Astrocyte (in vitro differentiated cells and primary cell): ENCODE data around the gene RAB6C. TPM values are rescaled to one million over a fixed set of nuclear protein-coding genes. Genes with fewer than 3 reads are reported as not detected.
"Not testable (repeated sequence)": the region's sequence is repeated elsewhere in the genome, so short reads cannot be mapped to it uniquely, and the experiment has no call there.

Experiments
- DNase-seq: peaks from one replicate; pipeline ENCODE4 v3.0.0-alpha.2; 2010; ENCODE audit warnings: low read depth
- FAIRE-seq: peaks from 2 replicates; lab custom pipeline; 2011; peaks lifted over from hg19 to GRCh38; lab: Jason Lieb, UNC
- H2AFZ ChIP-seq: 2 replicates; pipeline ENCODE4 v1.6.0; 2012; ENCODE audit warnings: low read depth, low read length, inconsistent platforms
- H3K27ac ChIP-seq: 2 replicates; pipeline ENCODE4 v1.5.1; 2011; ENCODE audit warnings: low read depth, low read length, inconsistent platforms
- H3K27me3 ChIP-seq: 2 replicates; pipeline ENCODE4 v1.6.0; 2011; ENCODE audit warnings: low read length, inconsistent platforms; ENCODE audit not compliant: insufficient read depth
- H3K36me3 ChIP-seq: 2 replicates; pipeline ENCODE4 v1.5.1; 2011; ENCODE audit warnings: low read length, inconsistent platforms; ENCODE audit not compliant: insufficient read depth
- H3K4me1 ChIP-seq: 2 replicates; pipeline ENCODE4 v1.5.1; 2011; ENCODE audit warnings: low read length, inconsistent platforms; ENCODE audit not compliant: insufficient read depth
- H3K4me2 ChIP-seq: 2 replicates; pipeline ENCODE4 v1.6.0; 2012; ENCODE audit warnings: low read length, inconsistent platforms
- H3K4me3 ChIP-seq: 2 replicates; pipeline ENCODE4 v1.5.1; 2011; ENCODE audit warnings: low read depth, mild to moderate bottlenecking, low read length, inconsistent platforms; ENCODE audit not compliant: insufficient read depth
- H3K79me2 ChIP-seq: 2 replicates; pipeline ENCODE4 v1.6.0; 2012; ENCODE audit warnings: mild to moderate bottlenecking, low read length, inconsistent platforms; ENCODE audit not compliant: insufficient read depth
- H3K9ac ChIP-seq: 2 replicates; pipeline ENCODE4 v1.6.0; 2012; ENCODE audit warnings: mild to moderate bottlenecking, low read length, inconsistent platforms
- H3K9me3 ChIP-seq: 2 replicates; pipeline ENCODE4 v1.5.1; 2012; ENCODE audit warnings: low read depth, mild to moderate bottlenecking, low read length, inconsistent platforms; ENCODE audit not compliant: insufficient read depth
- H4K20me1 ChIP-seq: 2 replicates; pipeline ENCODE4 v1.6.0; 2012; ENCODE audit warnings: low read length, inconsistent platforms; ENCODE audit not compliant: insufficient read depth
- H3K27ac Mint-ChIP-seq: one replicate; pipeline ENCODE4 v1.8.0; 2021; ENCODE audit warnings: mild to moderate bottlenecking, mixed read lengths; ENCODE audit not compliant: unreplicated experiment
- H3K27me3 Mint-ChIP-seq: one replicate; pipeline ENCODE4 v1.8.0; 2021; ENCODE audit warnings: low read depth, mixed read lengths; ENCODE audit not compliant: unreplicated experiment
- H3K36me3 Mint-ChIP-seq: one replicate; pipeline ENCODE4 v1.8.0; 2021; ENCODE audit warnings: low read depth, mixed read lengths; ENCODE audit not compliant: unreplicated experiment
- H3K4me1 Mint-ChIP-seq: one replicate; pipeline ENCODE4 v1.8.0; 2021; ENCODE audit warnings: low read depth, mixed read lengths; ENCODE audit not compliant: unreplicated experiment
- H3K4me3 Mint-ChIP-seq: one replicate; pipeline ENCODE4 v1.8.0; 2021; ENCODE audit warnings: mild to moderate bottlenecking, moderate library complexity, mixed read lengths; ENCODE audit not compliant: unreplicated experiment
- H3K9me3 Mint-ChIP-seq: one replicate; pipeline ENCODE4 v1.8.0; 2021; ENCODE audit warnings: mild to moderate bottlenecking, mixed read lengths; ENCODE audit not compliant: unreplicated experiment
- EZH2 ChIP-seq: IDR thresholded peaks from 2 replicates; pipeline ENCODE4 v1.6.1; 2012; ENCODE audit warnings: mild to moderate bottlenecking, low read length, inconsistent platforms; ENCODE audit not compliant: insufficient read depth
- total RNA-seq: library from RNA; stranded (reverse); gene quantifications from 2 replicates; pipeline ENCODE4 v1.2.1, GENCODE V29; 2021
- TF ChIP-seq, protein P1 (sequence below): IDR thresholded peaks from 2 replicates; pipeline ENCODE4 v1.5.1; 2011; ENCODE audit warnings: low read depth, mild to moderate bottlenecking, inconsistent platforms, low read length, moderate library complexity; ENCODE audit not compliant: insufficient read depth

RAB6C gene
- total RNA-seq, 1 donor from 2014 or later, result 0.09 TPM

GRCh38 chr2:129984426-129984825 lies 5.0 kb downstream of the RAB6C start:
- no peak overlapping the region for H3K27ac ChIP-seq
- Mint-ChIP-seq H3K36me3 (no peaks in the 10 kb centered on the region), H3K4me1 (no peaks in the 10 kb centered on the region), H3K27ac (no peak overlapping the region), H3K27me3 (peaks cover 28% of the 10 kb centered on the region), H3K4me3 (no peak overlapping the region), H3K9me3 (peaks cover 4% of the 10 kb centered on the region)
- H3K9me3 ChIP-seq, result no peaks in the 10 kb centered on the region
- H3K4me1 ChIP-seq, result no peaks in the 10 kb centered on the region
- H3K79me2 ChIP-seq, result no peaks in the 10 kb centered on the region
- no peaks in the 10 kb centered on the region for H3K36me3 ChIP-seq
- no peak overlapping the region for H2AFZ ChIP-seq
- no peaks in the 10 kb centered on the region for H3K27me3 ChIP-seq
- TF ChIP-seq EZH2, result no peak
- TF ChIP-seq, protein P1, sequence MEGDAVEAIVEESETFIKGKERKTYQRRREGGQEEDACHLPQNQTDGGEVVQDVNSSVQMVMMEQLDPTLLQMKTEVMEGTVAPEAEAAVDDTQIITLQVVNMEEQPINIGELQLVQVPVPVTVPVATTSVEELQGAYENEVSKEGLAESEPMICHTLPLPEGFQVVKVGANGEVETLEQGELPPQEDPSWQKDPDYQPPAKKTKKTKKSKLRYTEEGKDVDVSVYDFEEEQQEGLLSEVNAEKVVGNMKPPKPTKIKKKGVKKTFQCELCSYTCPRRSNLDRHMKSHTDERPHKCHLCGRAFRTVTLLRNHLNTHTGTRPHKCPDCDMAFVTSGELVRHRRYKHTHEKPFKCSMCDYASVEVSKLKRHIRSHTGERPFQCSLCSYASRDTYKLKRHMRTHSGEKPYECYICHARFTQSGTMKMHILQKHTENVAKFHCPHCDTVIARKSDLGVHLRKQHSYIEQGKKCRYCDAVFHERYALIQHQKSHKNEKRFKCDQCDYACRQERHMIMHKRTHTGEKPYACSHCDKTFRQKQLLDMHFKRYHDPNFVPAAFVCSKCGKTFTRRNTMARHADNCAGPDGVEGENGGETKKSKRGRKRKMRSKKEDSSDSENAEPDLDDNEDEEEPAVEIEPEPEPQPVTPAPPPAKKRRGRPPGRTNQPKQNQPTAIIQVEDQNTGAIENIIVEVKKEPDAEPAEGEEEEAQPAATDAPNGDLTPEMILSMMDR, result no peak
- no peak overlapping the region for H3K9ac ChIP-seq
- DNase-seq, result no peak
- H4K20me1 ChIP-seq, result no peaks in the 10 kb centered on the region
- H3K4me2 ChIP-seq, result no peak overlapping the region
- FAIRE-seq, result no peak
- H3K4me3 ChIP-seq, result no peak overlapping the region

GRCh38 chr2:129992415-129993006 lies 13.0 kb downstream of the RAB6C start:
- H3K4me3 ChIP-seq, H3K4me3 Mint-ChIP-seq, H3K4me1 Mint-ChIP-seq: not testable (repeated sequence)

DNA sequence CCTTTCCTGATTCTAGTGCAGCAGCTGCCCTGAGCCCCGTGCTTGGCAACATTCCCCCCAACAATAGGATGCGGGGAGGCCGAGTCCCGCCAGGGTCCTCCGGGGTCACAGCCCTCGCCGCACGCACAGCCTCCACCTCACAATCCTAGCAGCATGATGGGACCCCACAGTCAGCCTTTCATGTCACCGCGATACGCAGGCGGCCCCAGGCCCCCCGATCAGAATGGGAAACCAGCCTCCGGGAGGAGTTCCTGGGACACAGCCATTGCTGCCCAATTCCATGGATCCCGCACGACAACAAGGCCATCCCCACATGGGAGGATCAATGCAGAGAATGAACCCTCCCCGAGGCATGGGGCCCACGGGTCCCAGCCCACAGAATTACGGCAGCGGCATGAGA lies 13.7 kb downstream of the RAB6C start:
- not testable (repeated sequence) for H3K4me3 Mint-ChIP-seq, H3K4me2 ChIP-seq, H2AFZ ChIP-seq, H3K9me3 ChIP-seq, H3K4me3 ChIP-seq, H4K20me1 ChIP-seq, H3K27ac Mint-ChIP-seq, H3K36me3 ChIP-seq, H3K4me1 Mint-ChIP-seq, FAIRE-seq, H3K27me3 ChIP-seq, H3K36me3 Mint-ChIP-seq, DNase-seq, H3K4me1 ChIP-seq, H3K27ac ChIP-seq, H3K9ac ChIP-seq, H3K79me2 ChIP-seq, H3K9me3 Mint-ChIP-seq
- H3K27me3 Mint-ChIP-seq, result peaks cover 51% of the 10 kb centered on the region

More at GRCh38 chr2:129992415-129993006, 13.0 kb downstream of the RAB6C start:
- not testable (repeated sequence) for FAIRE-seq, H3K36me3 ChIP-seq, H3K27me3 ChIP-seq, H3K4me1 ChIP-seq, H4K20me1 ChIP-seq, H2AFZ ChIP-seq, H3K9ac ChIP-seq, H3K9me3 Mint-ChIP-seq, H3K36me3 Mint-ChIP-seq, H3K27ac ChIP-seq, H3K79me2 ChIP-seq, H3K27ac Mint-ChIP-seq, H3K9me3 ChIP-seq, DNase-seq, H3K4me2 ChIP-seq
- peaks cover 50% of the 10 kb centered on the region for H3K27me3 Mint-ChIP-seq

DNA sequence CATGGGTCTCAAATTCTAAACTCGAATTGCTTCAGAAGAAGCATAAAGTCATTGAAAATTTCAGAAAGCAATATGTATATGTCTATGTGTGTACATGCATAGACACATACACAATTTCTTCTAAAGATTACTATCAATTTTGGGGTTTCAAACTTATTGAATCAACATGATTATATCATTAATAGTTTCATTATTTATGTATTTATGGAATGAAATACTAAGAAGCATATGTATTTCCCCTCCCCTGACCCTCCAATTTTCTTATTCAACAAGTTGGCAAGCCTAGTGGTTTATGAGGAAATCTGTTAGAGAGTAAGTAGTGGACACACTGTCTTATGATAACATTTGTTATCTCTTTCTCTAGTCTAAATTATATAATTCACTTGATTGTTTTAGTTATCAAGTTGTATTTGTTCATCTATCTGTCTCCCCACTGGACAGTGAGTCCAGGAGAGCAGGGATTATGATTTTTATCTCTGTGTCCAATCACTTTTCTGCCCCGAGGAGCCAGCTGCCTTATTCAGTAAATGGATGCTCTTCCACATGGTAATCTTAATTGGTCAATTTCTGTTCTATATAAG lies 17.3 kb downstream of the RAB6C start:
- not testable (repeated sequence) for H3K9me3 Mint-ChIP-seq, H3K79me2 ChIP-seq, H2AFZ ChIP-seq, H3K4me2 ChIP-seq, H3K27me3 ChIP-seq, H3K4me1 Mint-ChIP-seq, H3K9ac ChIP-seq, H3K36me3 Mint-ChIP-seq, H3K9me3 ChIP-seq, H3K27ac ChIP-seq, H3K4me3 ChIP-seq, H3K4me1 ChIP-seq, DNase-seq, H3K4me3 Mint-ChIP-seq, H3K27ac Mint-ChIP-seq, H4K20me1 ChIP-seq, FAIRE-seq, H3K36me3 ChIP-seq
- peaks cover 55% of the 10 kb centered on the region for H3K27me3 Mint-ChIP-seq

GRCh38 chr2:129998771-129999170 lies 19.3 kb downstream of the RAB6C start:
- not testable (repeated sequence) for H3K4me2 ChIP-seq, H3K4me1 Mint-ChIP-seq, H3K27me3 ChIP-seq, H3K9me3 ChIP-seq, H2AFZ ChIP-seq, H3K9me3 Mint-ChIP-seq, H3K4me3 ChIP-seq, H3K36me3 ChIP-seq, H3K4me3 Mint-ChIP-seq, H3K9ac ChIP-seq, DNase-seq, H3K79me2 ChIP-seq, H3K36me3 Mint-ChIP-seq, FAIRE-seq, H3K4me1 ChIP-seq, H3K27ac ChIP-seq, H4K20me1 ChIP-seq, H3K27ac Mint-ChIP-seq
- H3K27me3 Mint-ChIP-seq, result peaks cover 46% of the 10 kb centered on the region
